Measurements from ENCODE around the gene HSDL2.

DNA sequence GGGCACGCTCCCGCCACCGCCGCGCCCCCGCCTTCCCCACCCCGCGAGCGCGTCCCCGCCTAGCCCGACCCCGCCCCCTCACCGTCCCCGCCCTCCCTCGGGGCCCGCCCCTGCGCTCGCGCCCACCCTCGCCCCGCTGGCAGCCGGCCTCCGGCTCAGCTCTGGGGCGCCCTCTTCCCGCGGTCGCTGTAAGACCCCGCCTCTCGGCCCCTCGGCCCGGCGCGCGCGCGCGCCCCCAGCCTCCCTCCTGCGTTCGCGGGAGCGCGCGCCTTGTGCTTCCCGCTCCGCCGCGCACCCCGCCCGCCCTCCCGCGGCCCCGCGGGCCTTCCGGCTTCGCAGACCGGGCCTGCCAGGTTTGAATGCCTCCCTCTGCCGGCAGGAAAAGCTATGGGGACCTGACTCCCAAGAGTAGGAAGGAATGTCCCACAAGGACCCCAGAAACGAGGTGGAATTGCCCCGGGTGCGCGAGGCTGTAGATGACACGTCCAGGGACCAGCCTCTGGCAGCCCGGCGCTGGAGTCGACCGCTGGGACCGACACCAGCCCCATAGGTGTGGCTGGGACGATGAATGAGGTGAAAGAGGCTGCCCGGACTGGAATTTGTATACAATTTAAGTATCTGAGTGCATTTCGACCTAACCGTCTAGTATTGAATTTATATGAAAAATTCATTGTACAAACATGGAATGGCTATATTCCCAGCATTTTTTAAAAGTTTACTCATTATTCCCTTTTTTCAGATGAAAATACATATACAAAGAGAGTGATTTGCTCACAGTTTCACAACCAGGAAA, 46.1 kb upstream of the HSDL2 start:
- TF ChIP-seq, protein P1, sequence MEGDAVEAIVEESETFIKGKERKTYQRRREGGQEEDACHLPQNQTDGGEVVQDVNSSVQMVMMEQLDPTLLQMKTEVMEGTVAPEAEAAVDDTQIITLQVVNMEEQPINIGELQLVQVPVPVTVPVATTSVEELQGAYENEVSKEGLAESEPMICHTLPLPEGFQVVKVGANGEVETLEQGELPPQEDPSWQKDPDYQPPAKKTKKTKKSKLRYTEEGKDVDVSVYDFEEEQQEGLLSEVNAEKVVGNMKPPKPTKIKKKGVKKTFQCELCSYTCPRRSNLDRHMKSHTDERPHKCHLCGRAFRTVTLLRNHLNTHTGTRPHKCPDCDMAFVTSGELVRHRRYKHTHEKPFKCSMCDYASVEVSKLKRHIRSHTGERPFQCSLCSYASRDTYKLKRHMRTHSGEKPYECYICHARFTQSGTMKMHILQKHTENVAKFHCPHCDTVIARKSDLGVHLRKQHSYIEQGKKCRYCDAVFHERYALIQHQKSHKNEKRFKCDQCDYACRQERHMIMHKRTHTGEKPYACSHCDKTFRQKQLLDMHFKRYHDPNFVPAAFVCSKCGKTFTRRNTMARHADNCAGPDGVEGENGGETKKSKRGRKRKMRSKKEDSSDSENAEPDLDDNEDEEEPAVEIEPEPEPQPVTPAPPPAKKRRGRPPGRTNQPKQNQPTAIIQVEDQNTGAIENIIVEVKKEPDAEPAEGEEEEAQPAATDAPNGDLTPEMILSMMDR (IDR thresholded peaks at IDR 0.05; ENCODE audit: insufficient read depth, low read depth, low read length) = peak; percentile 10
- no peak for TF ChIP-seq EZH2 (IDR thresholded peaks at IDR 0.05; ENCODE audit: insufficient read depth, low read length)
